ENCODE data around the gene COMMD2. TPM values are rescaled to one million over a fixed set of nuclear protein-coding genes. Genes with fewer than 3 reads are reported as not detected.

COMMD2 gene
- polyA plus RNA-seq = 10 to 100 TPM in 2 of 3 donors, 1 to 10 TPM in 1; 6.6 to 13.3 (median 12.8) TPM

DNA sequence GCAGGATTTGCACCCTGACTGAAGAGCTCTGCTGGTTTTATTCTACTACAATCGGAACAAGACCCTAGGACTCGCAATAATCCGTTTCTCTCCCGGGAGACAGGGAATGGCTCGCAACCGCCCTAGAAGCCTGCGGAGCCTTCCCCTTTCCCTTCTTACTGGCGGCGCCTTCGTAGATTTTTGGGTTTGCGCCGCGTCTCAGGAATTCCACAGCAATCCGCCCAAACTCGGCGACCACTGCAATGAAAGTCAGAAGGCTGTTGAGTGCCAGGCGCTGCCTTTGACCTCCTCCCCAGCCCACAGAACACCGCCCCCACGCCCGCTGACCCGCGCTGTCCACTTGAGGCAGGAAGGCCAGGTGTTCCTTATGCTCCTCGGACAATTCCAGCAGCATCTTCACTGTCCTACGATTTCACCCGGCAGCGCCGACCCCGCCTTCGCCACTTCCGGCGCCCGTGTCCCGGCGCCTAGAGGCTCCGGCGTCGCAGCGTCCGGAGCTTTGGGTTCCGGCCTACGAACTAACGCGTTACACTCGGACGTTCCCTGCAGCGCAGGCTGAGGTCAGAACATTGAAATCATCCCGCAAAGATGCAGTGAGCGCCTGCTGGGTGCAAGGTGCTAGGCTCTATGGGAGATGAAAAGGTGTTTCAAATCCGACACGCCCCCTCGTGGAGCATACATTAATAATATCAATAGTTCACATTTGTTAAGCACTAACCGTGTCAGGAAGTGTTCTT, at the start of gene COMMD2:
Gene COMMD2, minus strand, starts transcription at position 439 of the 737 bp plus-strand sequence. Its CDS starts 45 bp downstream, at position 394.
- WGBS, 3 donors = 0 to 1% (median 0%) methylated on average over 52 of the region's 52 CpGs
- H3K27ac ChIP-seq (ENCODE audit: low read depth, low read length) = no peak within 1 kb of the TSS

DNA sequence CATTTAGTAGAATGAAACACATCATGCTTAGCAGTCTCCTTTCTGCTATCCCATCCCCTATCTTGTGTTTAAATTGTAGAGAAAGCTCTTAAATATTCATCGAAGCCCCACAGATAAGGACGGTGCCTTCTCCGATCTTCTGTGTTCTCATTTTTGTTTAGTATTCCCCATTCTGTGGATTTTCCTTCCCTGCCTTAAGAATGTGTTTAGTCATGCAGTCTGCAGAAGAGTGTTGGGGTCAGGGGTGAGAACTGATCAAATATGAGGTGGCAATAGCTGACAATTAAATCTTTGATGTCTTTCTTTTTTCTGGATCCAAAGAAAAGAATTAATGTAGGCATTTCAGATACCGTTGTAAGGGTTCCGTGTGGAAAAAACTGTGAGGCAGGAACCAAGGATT, 49.4 kb upstream of the COMMD2 start:
- WGBS, 3 donors = 51 to 67% (median 66%) methylated on average over 5 of the region's 5 CpGs
- no peak overlapping the region for H3K27ac ChIP-seq (ENCODE audit: low read depth, low read length)

DNA sequence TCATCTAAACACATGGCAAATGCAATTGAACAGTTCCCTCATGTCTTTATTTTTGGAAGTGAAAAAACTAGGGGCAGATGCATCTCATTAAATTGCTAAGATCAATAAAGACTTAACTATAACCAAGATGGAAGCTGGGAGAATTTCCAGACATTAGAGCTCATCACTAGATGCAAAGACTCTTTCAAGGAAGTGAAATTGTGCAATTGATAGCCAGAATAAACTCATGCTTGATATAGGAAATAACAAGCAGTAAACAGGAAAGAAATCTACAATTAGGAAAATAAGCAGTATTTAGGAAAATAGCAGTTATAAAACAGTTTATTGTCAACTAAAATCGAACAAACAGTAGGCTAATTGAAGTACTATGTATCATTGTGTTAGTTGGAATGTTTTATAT, 48.9 kb upstream of the COMMD2 start:
- no peak overlapping the region for H3K27ac ChIP-seq (ENCODE audit: low read depth, low read length)
- WGBS, 3 donors = 58 to 91% (median 72%) methylated on average over 1 of the region's 1 CpG

DNA sequence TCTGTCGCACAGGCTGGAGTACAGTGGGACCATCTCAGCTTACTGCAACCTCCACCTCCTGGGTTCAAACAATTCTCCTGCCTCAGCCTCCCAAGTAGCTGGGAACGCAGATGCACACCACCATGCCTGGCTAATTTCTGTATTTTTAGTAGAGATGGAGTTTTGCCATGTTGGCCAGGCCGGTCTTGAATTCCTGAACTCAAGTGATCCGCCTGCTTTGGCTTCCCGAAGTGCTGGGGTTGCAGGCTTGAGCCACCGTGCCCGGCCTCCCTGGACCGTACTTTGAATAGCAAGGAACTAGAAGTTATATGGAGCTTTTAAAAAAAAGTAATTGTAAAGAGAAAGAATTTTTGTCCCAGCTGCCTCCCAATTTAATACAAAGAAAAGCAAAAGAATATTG, 48.4 kb upstream of the COMMD2 start:
- WGBS, 3 donors = 92 to 95% (median 94%) methylated on average over 8 of the region's 8 CpGs
- no peak overlapping the region for H3K27ac ChIP-seq (ENCODE audit: low read depth, low read length)

DNA sequence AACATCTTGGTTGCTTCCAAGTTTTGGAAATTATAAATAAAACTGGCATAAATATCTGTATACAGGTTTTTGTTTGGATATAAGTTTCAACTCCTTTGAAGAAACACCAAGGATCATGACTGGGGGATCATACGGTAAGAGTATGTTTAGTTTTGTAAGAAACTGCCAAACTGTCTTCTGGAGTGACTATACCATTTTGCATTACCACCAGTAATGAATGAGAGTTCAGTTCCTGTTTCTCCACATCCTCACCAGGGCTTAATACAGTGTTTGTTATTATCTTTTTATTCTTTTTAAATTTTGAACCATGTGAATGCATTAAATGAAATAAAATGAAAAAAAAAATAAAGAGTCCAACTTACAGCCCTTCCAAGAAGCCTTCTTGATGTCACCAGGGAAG, 43.7 kb upstream of the COMMD2 start:
- H3K27ac ChIP-seq (ENCODE audit: low read depth, low read length) = no peak overlapping the region
- WGBS, 3 donors = 56 to 97% (median 66%) methylated on average over 1 of the region's 1 CpG

DNA sequence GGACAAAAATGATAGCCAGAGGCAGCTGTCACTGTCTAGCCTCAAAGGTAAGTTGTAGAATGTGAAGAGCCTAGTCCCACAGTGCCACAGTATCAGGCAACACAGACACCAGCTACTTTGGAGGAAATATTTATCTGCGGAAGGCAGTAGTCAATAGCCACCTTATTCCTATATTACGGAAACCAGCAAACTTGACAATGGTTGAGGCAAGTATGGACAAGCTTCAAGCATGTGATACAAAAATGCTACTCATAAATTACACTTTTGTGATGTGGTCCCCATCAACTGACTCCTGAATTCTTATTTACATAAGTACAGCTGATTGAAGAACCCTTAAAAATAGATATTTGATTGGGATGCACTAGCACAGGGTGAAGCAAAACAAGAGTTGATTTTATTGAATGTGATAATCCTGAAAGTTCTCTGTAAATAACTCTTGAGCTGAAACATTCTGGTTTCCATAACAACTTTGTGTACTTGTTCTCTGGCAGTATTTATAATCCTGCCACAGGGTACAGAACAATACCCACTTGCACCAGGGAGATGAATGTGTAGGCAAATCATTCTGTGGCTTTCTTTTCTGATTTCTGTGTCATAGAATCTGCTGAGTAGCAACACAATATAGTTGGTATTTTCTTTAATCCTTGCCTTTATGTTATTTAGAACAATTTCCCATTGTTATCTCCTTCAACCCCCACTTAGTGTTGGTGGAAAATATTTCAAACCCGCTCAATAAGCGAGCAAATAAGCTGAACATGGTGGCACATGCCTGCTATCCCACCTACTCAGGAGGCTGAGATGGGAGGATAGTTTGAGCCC, 40.4 kb upstream of the COMMD2 start, which contains the start of gene ANKUB1:
Gene ANKUB1, minus strand, starts transcription at position 103 of the 819 bp plus-strand sequence. CDS start 188 bp downstream, outside the sequence.
- WGBS, 3 donors = 89 to 94% (median 93%) methylated on average over 4 of the region's 4 CpGs
- H3K27ac ChIP-seq (ENCODE audit: low read depth, low read length) = no peak within 1 kb of the TSS

DNA sequence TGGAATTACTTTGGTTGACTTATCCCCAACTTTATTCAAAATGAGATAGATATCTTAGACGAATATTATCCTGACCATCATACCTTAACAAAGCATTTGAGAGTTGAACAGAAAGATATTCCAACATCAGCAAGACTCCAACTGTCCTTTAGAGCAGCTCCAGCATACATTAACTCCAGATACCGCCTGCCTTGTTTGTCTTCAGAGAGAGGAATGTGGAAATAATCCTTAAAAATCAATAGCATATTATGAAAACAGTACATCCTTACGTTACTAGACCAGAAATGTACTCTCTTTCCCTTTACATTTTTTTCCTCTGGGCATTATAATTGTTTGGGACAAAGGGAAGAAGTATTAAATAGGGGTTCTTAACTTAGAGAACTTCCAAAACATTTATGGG, 38.4 kb upstream of the COMMD2 start:
- H3K27ac ChIP-seq (ENCODE audit: low read depth, low read length) = no peak overlapping the region
- 52 to 80% (median 79%) methylated on average over 3 of the region's 3 CpGs for WGBS, 3 donors

DNA sequence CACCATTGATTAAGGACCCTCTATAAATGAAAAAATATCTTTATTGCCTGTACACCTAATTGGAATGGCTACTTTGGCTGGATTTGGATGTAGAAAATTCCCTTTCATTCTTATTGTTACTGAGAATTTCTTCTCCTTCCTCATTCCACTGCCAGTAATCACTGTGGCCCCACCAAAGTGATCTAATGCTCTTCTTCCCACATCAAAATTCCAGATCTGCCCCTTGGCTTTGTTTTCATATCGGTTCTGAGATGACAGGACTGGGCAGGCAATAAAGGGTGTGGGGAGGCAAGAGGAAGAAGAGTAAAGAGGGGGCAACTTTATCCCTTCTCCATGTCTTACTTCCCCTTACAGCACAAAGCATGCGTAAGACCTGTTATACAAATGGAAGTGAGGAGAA, 38.0 kb upstream of the COMMD2 start:
- no peak overlapping the region for H3K27ac ChIP-seq (ENCODE audit: low read depth, low read length)
- WGBS, 3 donors = 59 to 81% (median 62%) methylated on average over 2 of the region's 2 CpGs

DNA sequence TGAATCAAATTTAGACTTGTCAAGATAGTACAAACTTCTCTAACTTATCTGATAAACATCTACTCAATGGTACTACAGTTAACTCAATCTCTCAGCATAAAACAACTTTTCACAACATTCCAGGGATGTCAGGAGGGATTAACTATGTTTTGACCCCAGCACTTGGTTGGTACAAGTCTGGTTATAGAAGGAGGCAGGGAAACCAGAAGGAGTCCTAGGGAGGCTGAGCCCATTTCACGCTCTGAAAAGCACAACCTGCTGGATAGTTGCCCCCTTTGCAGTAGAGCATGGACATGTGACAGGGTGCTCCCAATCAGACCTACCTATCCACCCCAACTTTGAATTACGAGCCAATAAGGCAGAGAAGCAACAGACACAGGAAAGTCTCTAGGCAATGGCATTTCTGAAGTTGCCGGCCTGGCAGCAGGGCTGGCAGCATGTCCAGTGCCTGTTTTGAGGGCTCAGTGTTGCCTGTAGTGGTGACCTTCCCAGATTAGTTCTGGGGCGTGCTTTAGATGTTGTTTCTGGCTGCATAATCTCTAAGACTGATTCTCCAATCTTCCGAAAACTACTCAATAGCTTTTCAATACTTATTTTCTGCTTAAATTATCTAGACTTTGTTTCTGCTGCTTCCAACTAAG, 31.9 kb upstream of the COMMD2 start:
- WGBS, 3 donors = 80 to 89% (median 87%) methylated on average over 5 of the region's 5 CpGs
- H3K27ac ChIP-seq (ENCODE audit: low read depth, low read length) = no peak overlapping the region

DNA sequence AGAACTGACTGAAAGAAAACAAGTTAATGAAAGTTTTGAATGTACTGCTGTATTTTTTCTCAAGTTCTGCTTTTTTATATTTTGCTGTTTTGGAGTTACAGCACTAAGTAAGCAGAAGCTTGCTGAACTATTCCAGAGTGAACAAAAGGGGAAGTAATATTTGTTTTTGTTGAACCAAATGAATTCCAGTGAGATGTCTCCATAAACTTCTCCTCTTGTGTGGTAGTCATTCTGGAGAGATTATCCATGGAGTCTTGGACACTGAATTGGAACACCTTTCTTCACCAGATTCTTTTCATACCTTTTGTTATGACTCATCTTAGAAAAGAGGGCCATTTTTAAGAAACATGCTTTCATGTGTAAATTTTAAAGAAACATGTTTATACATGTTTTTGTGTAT, 31.3 kb upstream of the COMMD2 start:
- no peak overlapping the region for H3K27ac ChIP-seq (ENCODE audit: low read depth, low read length)

DNA sequence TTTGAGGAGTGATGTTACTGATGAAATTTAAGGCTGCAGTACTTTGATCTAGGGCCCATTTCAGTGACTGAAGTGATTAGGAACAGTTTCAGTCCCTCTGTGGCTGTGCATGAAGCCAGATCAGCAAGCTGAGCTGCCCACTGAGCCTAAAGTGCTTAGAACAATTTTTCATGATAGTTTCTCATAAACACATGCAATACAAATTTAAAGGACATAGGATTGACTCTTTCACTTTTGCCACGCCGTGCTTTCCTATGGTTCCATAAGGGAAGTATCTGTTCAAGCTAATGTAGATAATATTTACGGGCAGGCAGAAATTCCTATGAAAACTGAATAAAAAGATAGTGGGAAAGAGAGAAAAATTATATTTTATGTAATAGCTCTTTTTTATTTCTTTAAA, 29.5 kb upstream of the COMMD2 start:
- 79 to 95% (median 87%) methylated on average over 3 of the region's 3 CpGs for WGBS, 3 donors
- H3K27ac ChIP-seq (ENCODE audit: low read depth, low read length) = no peak overlapping the region

DNA sequence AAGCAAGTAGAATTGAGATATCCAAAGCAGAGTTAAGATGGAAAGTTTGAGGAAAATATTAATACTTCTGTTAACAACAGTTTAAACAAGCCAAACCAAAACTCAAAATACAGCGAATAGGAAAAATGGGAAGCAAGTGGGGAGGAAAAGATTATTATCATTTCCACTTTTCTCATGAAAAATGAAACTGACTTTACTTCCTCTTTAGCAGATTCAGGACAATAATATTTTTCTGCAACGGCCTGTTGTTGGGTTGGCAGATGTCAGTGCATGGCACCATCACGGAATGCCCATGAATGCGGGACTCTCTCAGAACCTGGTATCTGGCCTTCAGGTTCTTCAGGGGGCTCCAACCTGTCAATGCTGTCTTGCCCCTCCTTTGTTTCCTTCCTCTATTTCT, 28.9 kb upstream of the COMMD2 start:
- H3K27ac ChIP-seq (ENCODE audit: low read depth, low read length) = no peak overlapping the region
- 47 to 87% (median 53%) methylated on average over 4 of the region's 4 CpGs for WGBS, 3 donors

DNA sequence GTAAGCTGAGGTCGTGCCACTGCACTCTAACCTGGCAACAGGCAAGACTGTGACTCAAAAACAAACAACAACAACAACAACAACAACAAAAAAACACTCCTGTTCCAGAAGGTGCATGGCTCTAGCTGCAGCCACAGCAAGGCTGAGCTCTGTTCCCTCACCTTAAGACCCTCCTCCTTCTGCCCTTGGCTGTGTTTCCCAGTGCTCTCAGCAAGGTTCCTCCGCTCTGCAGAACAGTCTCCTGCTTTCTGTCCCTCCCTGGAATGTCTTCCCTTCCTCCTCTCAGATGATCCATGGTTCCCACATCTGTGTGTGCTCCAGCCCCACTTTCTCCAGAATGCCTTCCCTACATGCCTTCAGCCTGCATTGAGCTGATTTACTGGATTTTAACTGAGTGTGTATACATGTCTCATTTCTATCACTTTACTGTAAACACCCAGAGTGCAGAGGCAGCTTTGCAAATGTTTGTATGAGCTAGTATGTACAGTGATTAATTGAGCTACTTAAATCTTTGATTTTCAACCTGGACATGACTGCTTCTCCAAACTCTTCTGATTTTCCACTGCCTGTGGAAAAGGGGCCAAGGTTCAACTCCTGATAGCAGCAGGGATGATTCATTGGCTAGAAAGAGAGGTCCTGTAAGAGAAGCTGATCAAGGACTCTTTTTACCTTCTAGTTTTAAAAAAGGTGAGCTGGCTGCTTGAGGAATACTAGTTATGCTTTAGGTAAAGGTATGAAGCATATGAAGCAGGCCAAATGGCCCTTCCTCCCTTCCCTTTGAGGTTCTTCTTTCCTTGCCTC, 25.3 kb upstream of the COMMD2 start:
- WGBS, 3 donors = 74 to 85% (median 78%) methylated on average over 2 of the region's 2 CpGs
- H3K27ac ChIP-seq (ENCODE audit: low read depth, low read length) = no peak overlapping the region

DNA sequence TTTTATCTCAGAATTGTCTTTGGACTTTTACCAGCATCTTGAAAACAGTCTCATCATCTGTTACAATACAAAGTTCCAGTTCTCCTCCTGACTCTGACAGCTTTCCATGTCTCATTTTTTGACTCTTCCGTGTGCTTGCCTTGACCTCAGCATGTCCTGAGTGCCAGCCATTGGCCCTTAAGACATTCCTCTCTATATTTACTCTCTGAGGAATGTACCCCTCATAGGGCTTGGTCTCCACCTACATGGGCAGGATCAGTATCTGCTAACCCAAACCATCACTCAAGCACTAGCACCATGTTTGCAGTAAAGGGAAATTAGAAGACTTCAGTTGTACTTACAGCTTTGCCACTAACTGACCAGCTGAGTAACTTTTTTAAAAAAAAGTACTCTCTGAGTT, 23.9 kb upstream of the COMMD2 start:
- no peak overlapping the region for H3K27ac ChIP-seq (ENCODE audit: low read depth, low read length)
- 70 to 83% (median 70%) methylated on average over 1 of the region's 1 CpG for WGBS, 3 donors

DNA sequence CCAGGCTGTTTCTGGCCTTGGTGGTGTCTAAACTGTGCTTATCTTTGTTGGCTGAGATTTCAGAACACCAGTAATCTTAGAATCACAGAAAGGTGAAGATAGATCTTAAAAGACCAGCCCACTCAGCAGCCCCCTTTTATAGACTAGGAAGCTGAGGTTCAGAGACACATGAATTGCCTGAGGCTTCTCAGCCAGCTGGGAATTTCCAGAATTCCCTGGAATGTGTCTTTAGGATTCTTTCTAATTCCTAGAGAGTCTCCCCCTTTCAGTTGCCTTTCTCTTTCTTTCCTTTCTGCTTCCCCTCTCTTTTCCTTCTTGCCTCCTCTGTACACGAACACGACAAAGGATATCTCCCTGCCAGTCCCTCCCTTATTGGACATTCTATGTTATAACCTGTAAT, 20.6 kb upstream of the COMMD2 start:
- WGBS, 3 donors = 87 to 92% (median 91%) methylated on average over 2 of the region's 2 CpGs
- H3K27ac ChIP-seq (ENCODE audit: low read depth, low read length) = no peak overlapping the region

DNA sequence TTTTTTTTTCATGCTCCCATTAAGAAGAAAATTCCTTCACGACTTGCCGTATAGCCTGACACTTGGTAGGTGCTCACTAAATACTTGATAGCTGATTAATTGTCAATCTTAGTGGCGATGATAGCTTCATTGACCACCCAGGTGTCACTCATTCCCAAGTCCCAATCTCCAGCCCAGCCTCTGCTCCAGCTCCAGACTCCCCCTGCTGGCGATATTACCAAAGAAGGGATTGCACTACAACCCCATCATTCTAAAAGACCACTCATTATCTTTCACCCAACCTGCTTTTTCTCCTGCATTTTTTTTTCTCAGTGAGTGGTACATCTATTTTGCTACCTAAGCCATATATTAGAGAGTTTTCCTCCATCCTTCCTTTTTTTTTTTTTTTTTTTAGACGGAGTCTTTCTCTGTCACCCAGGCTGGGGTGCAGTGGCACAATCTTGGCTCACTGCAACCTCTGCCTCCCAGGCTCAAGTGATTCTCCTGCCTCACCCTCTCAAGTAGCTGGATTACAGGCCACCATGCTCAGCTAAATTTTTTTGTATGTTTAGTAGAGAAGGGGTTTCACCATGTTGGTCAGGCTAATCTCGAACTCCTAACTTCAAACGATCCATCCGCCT, 19.5 kb upstream of the COMMD2 start:
- no peak overlapping the region for H3K27ac ChIP-seq (ENCODE audit: low read depth, low read length)
- 45 to 60% (median 58%) methylated on average over 8 of the region's 8 CpGs for WGBS, 3 donors

DNA sequence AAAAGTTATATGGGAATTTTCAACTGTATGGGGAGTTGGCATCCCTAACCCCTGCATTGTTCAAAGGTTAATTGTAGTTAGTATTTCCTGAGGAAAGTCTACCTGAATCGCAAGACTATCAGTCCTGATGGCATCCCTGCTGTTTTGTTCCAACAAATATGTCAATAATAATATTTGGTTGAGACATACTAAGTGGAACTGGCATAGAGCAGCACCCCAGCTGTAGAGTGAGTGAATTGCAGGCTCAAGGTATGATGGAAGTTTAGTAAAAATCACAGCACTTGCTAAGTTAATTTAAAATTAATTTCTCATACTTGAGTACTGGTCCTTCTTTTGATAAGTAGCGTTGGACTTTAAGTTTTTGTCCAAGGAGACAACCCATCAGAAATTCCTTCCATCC, 18.0 kb upstream of the COMMD2 start:
- H3K27ac ChIP-seq (ENCODE audit: low read depth, low read length) = no peak overlapping the region
- 77 to 80% (median 77%) methylated on average over 2 of the region's 2 CpGs for WGBS, 3 donors

DNA sequence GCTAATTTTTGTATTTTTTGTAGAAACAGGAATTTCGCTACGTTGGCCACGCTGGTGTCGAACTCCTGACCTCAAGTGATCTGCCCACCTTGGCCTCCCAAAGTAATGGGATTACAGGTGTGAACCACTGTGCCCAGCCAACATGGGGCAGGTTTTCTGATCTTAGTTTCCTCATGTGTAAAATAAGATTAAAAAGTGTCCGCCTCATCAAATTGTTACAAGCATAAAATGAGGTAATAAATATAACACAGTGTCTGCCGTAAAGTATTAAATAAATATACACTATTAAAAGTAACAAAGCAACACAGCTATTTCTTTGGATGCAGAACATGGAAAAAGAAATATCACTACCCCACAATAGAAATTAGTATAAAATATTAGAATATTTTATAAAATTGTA, 16.4 kb upstream of the COMMD2 start:
- 93 to 94% (median 93%) methylated on average over 6 of the region's 6 CpGs for WGBS, 3 donors
- H3K27ac ChIP-seq (ENCODE audit: low read depth, low read length) = no peak overlapping the region

All from adipose tissue (tissue), 3 donors.